Brain microvascular endothelial cell (primary cell): ENCODE results near the gene TMEM200B.

Source experiments
- DNase-seq: peaks from one replicate; pipeline ENCODE4 v3.0.0-alpha.2; 2020
- H3K27ac ChIP-seq: fragments of 250-450 bp; sonication (Bioruptor Pico); 2 replicates; pipeline ENCODE4 v1.5.1; 2020; ENCODE audit warnings: mild to moderate bottlenecking, moderate library complexity
- H3K27me3 ChIP-seq: fragments of 250-450 bp; sonication (Bioruptor Pico); replicated peaks from 2 replicates; pipeline ENCODE4 v1.5.1; 2020; ENCODE audit warnings: mild to moderate bottlenecking
- H3K36me3 ChIP-seq: fragments of 250-450 bp; sonication (Bioruptor Pico); replicated peaks from 2 replicates; pipeline ENCODE4 v1.5.1; 2020; ENCODE audit warnings: mild to moderate bottlenecking
- H3K4me3 ChIP-seq: 2 replicates; pipeline ENCODE4 v1.5.1; 2011; ENCODE audit warnings: low read depth, mild to moderate bottlenecking, control low read depth, low read length, moderate library complexity
- in situ Hi-C: cut with HindIII; loops from 2 replicates; pipeline ENCODE4 v1.10.0; 2017; ENCODE audit warnings: low sequenced_read_pairs, low pct_ligation_motif_present
- TF ChIP-seq, protein P1 (sequence below): IDR thresholded peaks from 2 replicates; pipeline ENCODE4 v1.5.1; 2011; ENCODE audit warnings: low read depth, mild to moderate bottlenecking, moderate library complexity, low read length, control low read depth, inconsistent platforms; ENCODE audit errors: missing control alignments

Gene TMEM200B

DNA sequence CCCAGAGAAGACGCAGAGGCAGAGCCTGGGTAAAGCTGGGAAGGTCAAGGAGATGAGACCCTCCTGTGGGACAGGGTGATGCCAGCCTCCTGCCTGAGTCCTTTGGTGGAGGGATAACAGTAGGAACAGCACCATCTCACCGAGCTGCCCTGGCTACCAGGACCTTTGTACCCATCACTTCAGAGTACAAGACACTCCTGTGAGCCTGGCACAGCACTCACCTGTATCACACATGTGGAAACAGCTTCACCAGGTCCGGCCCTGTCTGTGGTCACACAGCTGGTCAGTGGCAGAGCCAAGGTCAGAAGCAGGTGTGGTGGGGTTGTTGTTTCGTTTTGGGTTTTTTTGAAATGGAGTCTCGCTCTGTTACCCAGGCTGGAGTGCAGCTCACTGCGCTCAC lies 5.0 kb upstream of the TMEM200B start:
- no peak for DNase-seq
- Histone ChIP-seq H3K27me3 (no peaks in the 10 kb centered on the region), H3K36me3 (no peaks in the 10 kb centered on the region), H3K4me3 (no peak overlapping the region), H3K27ac (no peak overlapping the region)
- TF ChIP-seq, protein P1, sequence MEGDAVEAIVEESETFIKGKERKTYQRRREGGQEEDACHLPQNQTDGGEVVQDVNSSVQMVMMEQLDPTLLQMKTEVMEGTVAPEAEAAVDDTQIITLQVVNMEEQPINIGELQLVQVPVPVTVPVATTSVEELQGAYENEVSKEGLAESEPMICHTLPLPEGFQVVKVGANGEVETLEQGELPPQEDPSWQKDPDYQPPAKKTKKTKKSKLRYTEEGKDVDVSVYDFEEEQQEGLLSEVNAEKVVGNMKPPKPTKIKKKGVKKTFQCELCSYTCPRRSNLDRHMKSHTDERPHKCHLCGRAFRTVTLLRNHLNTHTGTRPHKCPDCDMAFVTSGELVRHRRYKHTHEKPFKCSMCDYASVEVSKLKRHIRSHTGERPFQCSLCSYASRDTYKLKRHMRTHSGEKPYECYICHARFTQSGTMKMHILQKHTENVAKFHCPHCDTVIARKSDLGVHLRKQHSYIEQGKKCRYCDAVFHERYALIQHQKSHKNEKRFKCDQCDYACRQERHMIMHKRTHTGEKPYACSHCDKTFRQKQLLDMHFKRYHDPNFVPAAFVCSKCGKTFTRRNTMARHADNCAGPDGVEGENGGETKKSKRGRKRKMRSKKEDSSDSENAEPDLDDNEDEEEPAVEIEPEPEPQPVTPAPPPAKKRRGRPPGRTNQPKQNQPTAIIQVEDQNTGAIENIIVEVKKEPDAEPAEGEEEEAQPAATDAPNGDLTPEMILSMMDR = no peak
- in situ Hi-C loops = no loop called here

DNA sequence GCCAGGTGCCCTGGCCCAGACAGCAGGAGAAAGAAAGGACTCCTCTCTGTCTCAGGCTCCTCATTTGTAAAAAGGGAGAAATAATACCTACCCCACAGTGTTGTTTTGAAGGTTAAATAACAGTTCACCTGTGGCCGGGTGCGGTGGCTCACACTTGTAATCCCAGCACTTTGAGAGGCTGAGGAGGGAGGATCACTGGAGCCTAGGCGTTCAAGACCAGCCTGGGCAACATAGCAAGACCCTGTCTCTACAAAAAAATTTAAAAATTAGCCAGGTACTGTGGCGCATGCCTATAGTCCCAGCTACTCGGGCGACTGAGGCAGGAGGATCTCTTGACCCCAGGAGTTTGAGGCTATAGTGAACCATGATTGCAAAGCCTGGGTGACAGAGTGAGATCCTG lies 2.5 kb upstream of the TMEM200B start:
- no peaks in the 10 kb centered on the region for H3K27me3 ChIP-seq
- no peaks in the 10 kb centered on the region for H3K36me3 ChIP-seq
- no peak overlapping the region for H3K4me3 ChIP-seq
- no peak overlapping the region for H3K27ac ChIP-seq
- in situ Hi-C loops = no loop called here
- no peak for DNase-seq
- TF ChIP-seq, protein P1 = no peak

DNA sequence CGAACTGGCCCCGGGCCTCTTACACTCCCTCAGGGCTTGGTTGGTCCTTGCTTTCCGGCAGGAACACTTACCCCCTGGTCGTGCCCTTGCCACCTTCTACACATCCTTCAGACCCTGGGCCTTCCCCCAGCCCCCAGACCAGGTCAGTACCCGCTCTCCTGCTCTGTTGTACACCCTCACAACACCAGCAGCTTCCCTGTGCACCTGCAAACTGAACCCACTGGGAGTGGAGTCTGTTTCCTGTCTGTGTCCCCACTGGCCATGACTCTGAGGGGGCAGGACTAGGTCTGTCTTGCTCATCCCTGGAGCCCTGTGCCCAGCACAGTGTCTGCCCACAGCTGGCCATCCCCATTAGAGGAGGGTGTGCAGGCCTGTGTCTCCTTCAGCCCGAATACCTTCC lies 2.1 kb upstream of the TMEM200B start:
- in situ Hi-C loops = no loop called here
- Histone ChIP-seq H3K4me3 (no peak overlapping the region), H3K27ac (no peak overlapping the region)

DNA sequence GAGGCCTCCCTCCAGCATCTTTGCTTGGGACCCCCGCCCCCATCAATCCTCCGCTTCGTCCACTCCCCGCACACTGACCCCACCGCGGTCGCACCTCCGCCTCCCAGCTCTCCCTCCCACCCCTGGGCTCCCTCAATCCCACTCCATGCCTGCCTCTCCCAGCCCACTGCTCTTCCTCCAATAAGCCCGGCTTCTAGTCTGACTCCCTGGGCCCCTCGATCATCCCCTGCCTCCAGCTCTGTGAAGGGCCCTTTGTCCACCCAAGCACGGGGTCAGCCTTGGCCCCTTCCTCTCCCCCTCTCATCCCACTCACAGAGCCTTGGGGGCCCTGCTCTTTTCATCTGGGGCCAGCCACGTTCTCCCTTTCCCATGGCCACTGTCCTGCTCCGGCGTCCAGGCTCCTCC lies 1.5 kb upstream of the TMEM200B start:
- in situ Hi-C loops = no loop called here
- Histone ChIP-seq H3K27me3 (no peaks in the 10 kb centered on the region), H3K4me3 (peak overlapping the region; percentile 59), H3K36me3 (no peaks in the 10 kb centered on the region), H3K27ac (no peak overlapping the region)
- DNase-seq = no peak
- TF ChIP-seq, protein P1 = no peak

More for the DNA sequence above, 2.1 kb upstream of the TMEM200B start:
- TF ChIP-seq, protein P1 = no peak
- no peak for DNase-seq
- no peaks in the 10 kb centered on the region for H3K27me3 ChIP-seq
- H3K36me3 ChIP-seq = no peaks in the 10 kb centered on the region

DNA sequence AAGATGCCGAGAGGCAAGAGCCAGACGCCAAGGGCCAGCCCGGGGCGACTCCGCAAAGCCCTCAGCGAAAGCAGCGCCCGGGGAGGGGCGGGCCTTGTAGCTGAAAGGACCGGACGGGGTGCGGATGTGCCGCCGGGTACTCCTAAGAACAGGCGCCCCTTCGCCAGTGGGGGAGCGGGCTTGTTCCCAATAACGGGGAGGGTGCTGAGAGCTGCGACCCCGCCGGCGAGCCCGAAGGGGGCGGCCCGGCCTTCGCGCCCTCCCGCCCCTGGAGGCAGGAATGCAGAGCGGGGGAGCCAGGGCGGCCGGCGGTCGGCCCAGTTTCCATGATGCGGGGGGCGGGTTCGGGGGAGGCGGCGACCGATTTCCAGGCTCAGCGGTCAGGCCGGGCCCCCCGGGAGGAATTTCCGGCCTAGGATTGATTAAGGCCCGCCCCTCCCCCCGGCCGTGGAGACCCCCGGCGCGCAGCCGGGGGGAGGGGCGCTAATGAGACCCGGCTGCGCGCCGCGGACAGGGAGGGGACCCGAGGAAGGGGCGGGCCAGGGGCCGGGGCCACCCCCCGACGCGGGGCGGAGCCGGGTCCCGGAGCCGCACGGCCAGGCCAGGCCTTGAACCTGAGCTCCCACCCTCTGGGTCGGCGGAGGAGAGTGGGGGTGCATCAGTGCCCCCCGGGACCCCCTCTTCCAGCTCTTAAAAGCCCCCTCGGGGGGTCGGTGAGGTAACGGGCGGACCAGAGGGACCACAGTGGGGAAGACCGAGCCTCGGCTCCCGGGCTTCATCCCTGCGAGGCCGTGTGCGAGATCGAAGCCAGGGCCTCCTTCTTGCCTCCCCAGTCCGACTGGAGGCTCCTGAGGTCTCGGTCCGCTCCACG lies 898 bp upstream of the TMEM200B start:
- TF ChIP-seq, protein P1 = peak; percentile 59
- Histone ChIP-seq H3K27ac (peak overlapping the region; percentile 0), H3K27me3 (no peaks in the 10 kb centered on the region), H3K4me3 (peak overlapping the region; percentile 59), H3K36me3 (no peaks in the 10 kb centered on the region)
- DNase-seq = peak; percentile 46
- in situ Hi-C loops = no loop called here
